Measurements from ENCODE around the gene SP100. TPM values are rescaled to one million over a fixed set of nuclear protein-coding genes. Genes with fewer than 3 reads are reported as not detected.

SP100 gene
- total RNA-seq, 3 donors from 2014 or later: 83.1 to 130 (median 101) TPM

GRCh38 chr2:230413479-230413878 is 2.5 kb upstream of the SP100 start:
- no peak for DNase-seq
- H3K4me3 ChIP-seq: no peak overlapping the region
- H3K4me1 ChIP-seq (ENCODE audit: low read depth): peaks cover 17% of the 10 kb centered on the region
- ATAC-seq: no peak
- TF ChIP-seq CTCF (IDR thresholded peaks at IDR 0.05): no peak
- no peaks in the 10 kb centered on the region for H3K36me3 ChIP-seq (ENCODE audit: low read depth)
- H3K9me3 ChIP-seq: no peaks in the 10 kb centered on the region
- intact Hi-C loops (cut with DNase I, micrococcal nuclease): no loop called here

- intact Hi-C loops (cut with DNase I, micrococcal nuclease): no loop called here
- no peak for DNase-seq
- Histone ChIP-seq H3K36me3 (ENCODE audit: low read depth) (no peaks in the 10 kb centered on the region), H3K4me1 (ENCODE audit: low read depth) (peaks cover 17% of the 10 kb centered on the region), H3K9me3 (no peaks in the 10 kb centered on the region), H3K4me3 (no peak overlapping the region)
- TF ChIP-seq CTCF (IDR thresholded peaks at IDR 0.05): no peak
- no peak for ATAC-seq
Measured at GRCh38 chr2:230414302-230414701, 1.7 kb upstream of the SP100 start.

GRCh38 chr2:230417436-230417835 is 1.4 kb downstream of the SP100 start:
- DNase-seq (no peak), ATAC-seq (no peak)
- no peaks in the 10 kb centered on the region for H3K36me3 ChIP-seq (ENCODE audit: low read depth)
- peaks cover 10% of the 10 kb centered on the region for H3K4me1 ChIP-seq (ENCODE audit: low read depth)
- intact Hi-C loops (cut with DNase I, micrococcal nuclease): no loop called here
- no peak overlapping the region for H3K4me3 ChIP-seq
- no peaks in the 10 kb centered on the region for H3K9me3 ChIP-seq
- TF ChIP-seq CTCF (IDR thresholded peaks at IDR 0.05): no peak

GRCh38 chr2:230418341-230419016 is 2.5 kb downstream of the SP100 start:
- Histone ChIP-seq H3K4me3 (no peak overlapping the region), H3K36me3 (ENCODE audit: low read depth) (no peaks in the 10 kb centered on the region), H3K9me3 (no peaks in the 10 kb centered on the region), H3K4me1 (ENCODE audit: low read depth) (peaks cover 10% of the 10 kb centered on the region)
- TF ChIP-seq CTCF (IDR thresholded peaks at IDR 0.05): no peak
- no peak for DNase-seq
- ATAC-seq: no peak
- intact Hi-C loops (cut with DNase I, micrococcal nuclease): no loop called here

- H3K36me3 ChIP-seq (ENCODE audit: low read depth): no peaks in the 10 kb centered on the region
- no peak for TF ChIP-seq CTCF (IDR thresholded peaks at IDR 0.05)
- no peak overlapping the region for H3K4me3 ChIP-seq
- H3K4me1 ChIP-seq (ENCODE audit: low read depth): peaks cover 10% of the 10 kb centered on the region
- intact Hi-C loops (cut with DNase I, micrococcal nuclease): no loop called here
- ATAC-seq (no peak), DNase-seq (no peak)
- H3K9me3 ChIP-seq: no peaks in the 10 kb centered on the region
Measured at GRCh38 chr2:230419181-230419580, 3.2 kb downstream of the SP100 start.

GRCh38 chr2:230422149-230422548 is 6.1 kb downstream of the SP100 start:
- intact Hi-C loops (cut with DNase I, micrococcal nuclease): no loop called here
- Histone ChIP-seq H3K4me1 (ENCODE audit: low read depth) (peaks cover 10% of the 10 kb centered on the region), H3K9me3 (no peaks in the 10 kb centered on the region), H3K4me3 (no peak overlapping the region), H3K36me3 (ENCODE audit: low read depth) (no peaks in the 10 kb centered on the region)
- TF ChIP-seq CTCF (IDR thresholded peaks at IDR 0.05): no peak
- DNase-seq: no peak
- no peak for ATAC-seq

Measured in mucosa of descending colon (tissue), 3 donors.